ENCODE data around the gene PDE8B. TPM values are rescaled to one million over a fixed set of nuclear protein-coding genes. Genes with fewer than 3 reads are reported as not detected.

The PDE8B gene
- total RNA-seq, 1 experiment from 2014 or later: 0.17 TPM

DNA sequence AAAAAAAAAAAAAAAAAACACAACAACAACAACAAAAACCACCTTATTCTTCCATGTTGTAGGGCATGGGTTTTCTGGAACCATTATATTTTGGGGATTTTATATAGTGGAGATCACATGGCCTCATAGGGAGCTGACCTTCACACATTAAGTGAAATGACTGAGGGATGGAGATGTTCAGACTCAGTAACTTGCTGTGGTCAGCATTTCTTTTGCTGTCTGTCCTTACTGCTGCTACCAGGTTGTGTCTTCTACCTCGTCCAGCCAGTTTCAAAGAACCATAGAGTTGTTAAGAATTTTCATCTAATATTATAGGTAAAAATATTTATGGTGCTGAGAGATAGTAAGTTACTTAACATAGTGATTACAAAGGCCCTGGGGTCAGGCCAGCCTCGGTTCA is 107.6 kb downstream of the PDE8B start:
- H3K4me2 ChIP-seq (ENCODE audit: low read length): no peak overlapping the region
- BruUV-seq (replicated peaks): no TSS peak
- ChIA-PET RAD21 (ENCODE audit: low non-redundant PET in 1 of 2, low total read pairs in 2 of 2, uncharacterized antibody in 2 of 2, unreplicated experiment in 2 of 2) (no interaction called here), CTCF (no interaction called here), POLR2A (no interaction called here)
- no peak overlapping the region for H2AFZ ChIP-seq (ENCODE audit: low read depth, low read length, poor library complexity, severe bottlenecking)
- H3K27ac ChIP-seq (ENCODE audit: low read depth, low read length): no peak overlapping the region
- no peaks in the 10 kb centered on the region for H3K9me2 ChIP-seq (ENCODE audit: insufficient read depth)
- no peak for ATAC-seq
- no peaks in the 10 kb centered on the region for H3K79me2 ChIP-seq (ENCODE audit: insufficient read depth, low read length)
- no peak overlapping the region for H3K4me3 ChIP-seq (replicated peaks in 1 of 2; ENCODE audit: low read depth in 1 of 2, low read length in 2 of 2)
- H3K9me3 ChIP-seq (ENCODE audit: control insufficient read depth in 1 of 2, insufficient read depth in 1 of 2, low read depth in 1 of 2, low read length in 2 of 2): no peaks in the 10 kb centered on the region
- TF ChIP-seq FOSL1 (IDR thresholded peaks at IDR 0.05; ENCODE audit: low read depth) (no peak), JUND (IDR thresholded peaks at IDR 0.05) (no peak), SRF (IDR thresholded peaks at IDR 0.05; ENCODE audit: low read depth) (no peak), POLR2AphosphoS5 (IDR thresholded peaks at IDR 0.05; ENCODE audit: low read depth, low read length) (no peak), EZH2 (IDR thresholded peaks at IDR 0.05) (no peak), MAX (IDR thresholded peaks at IDR 0.05) (no peak), SIN3A (IDR thresholded peaks at IDR 0.05; ENCODE audit: low read depth) (no peak)
- TF ChIP-seq, protein P1, sequence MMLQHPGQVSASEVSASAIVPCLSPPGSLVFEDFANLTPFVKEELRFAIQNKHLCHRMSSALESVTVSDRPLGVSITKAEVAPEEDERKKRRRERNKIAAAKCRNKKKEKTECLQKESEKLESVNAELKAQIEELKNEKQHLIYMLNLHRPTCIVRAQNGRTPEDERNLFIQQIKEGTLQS (IDR thresholded peaks at IDR 0.05): no peak
- TF ChIP-seq, protein P2, sequence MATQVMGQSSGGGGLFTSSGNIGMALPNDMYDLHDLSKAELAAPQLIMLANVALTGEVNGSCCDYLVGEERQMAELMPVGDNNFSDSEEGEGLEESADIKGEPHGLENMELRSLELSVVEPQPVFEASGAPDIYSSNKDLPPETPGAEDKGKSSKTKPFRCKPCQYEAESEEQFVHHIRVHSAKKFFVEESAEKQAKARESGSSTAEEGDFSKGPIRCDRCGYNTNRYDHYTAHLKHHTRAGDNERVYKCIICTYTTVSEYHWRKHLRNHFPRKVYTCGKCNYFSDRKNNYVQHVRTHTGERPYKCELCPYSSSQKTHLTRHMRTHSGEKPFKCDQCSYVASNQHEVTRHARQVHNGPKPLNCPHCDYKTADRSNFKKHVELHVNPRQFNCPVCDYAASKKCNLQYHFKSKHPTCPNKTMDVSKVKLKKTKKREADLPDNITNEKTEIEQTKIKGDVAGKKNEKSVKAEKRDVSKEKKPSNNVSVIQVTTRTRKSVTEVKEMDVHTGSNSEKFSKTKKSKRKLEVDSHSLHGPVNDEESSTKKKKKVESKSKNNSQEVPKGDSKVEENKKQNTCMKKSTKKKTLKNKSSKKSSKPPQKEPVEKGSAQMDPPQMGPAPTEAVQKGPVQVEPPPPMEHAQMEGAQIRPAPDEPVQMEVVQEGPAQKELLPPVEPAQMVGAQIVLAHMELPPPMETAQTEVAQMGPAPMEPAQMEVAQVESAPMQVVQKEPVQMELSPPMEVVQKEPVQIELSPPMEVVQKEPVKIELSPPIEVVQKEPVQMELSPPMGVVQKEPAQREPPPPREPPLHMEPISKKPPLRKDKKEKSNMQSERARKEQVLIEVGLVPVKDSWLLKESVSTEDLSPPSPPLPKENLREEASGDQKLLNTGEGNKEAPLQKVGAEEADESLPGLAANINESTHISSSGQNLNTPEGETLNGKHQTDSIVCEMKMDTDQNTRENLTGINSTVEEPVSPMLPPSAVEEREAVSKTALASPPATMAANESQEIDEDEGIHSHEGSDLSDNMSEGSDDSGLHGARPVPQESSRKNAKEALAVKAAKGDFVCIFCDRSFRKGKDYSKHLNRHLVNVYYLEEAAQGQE (IDR thresholded peaks at IDR 0.05; ENCODE audit: low read depth): no peak
- intact Hi-C loops (cut with micrococcal nuclease): no loop called here
- no peaks in the 10 kb centered on the region for H4K20me1 ChIP-seq (ENCODE audit: insufficient read depth)
- H3K4me1 ChIP-seq (ENCODE audit: control insufficient read depth in 1 of 2, insufficient read depth in 2 of 2, low read length in 2 of 2): no peaks in the 10 kb centered on the region
- no peak overlapping the region for H3K9ac ChIP-seq (ENCODE audit: low read length)
- DNase-seq (ENCODE audit: low read depth, low spot score): no peak
- no peaks in the 10 kb centered on the region for H3K36me3 ChIP-seq (ENCODE audit: control insufficient read depth in 1 of 2, insufficient read depth in 2 of 2, low read length in 2 of 2)
- no peaks in the 10 kb centered on the region for H3K27me3 ChIP-seq (ENCODE audit: insufficient read depth, low read length)

All from HCT116 (cell line).